GM15510 (cell line): ENCODE measurements around the gene FOXE1.

Source experiments
- POLR2A ChIP-seq: IDR thresholded peaks from 3 replicates; pipeline ENCODE4 v1.6.1; 2011; ENCODE audit warnings: borderline replicate concordance; ENCODE audit not compliant: insufficient read length; ENCODE audit errors: extremely low read depth

The FOXE1 gene

DNA sequence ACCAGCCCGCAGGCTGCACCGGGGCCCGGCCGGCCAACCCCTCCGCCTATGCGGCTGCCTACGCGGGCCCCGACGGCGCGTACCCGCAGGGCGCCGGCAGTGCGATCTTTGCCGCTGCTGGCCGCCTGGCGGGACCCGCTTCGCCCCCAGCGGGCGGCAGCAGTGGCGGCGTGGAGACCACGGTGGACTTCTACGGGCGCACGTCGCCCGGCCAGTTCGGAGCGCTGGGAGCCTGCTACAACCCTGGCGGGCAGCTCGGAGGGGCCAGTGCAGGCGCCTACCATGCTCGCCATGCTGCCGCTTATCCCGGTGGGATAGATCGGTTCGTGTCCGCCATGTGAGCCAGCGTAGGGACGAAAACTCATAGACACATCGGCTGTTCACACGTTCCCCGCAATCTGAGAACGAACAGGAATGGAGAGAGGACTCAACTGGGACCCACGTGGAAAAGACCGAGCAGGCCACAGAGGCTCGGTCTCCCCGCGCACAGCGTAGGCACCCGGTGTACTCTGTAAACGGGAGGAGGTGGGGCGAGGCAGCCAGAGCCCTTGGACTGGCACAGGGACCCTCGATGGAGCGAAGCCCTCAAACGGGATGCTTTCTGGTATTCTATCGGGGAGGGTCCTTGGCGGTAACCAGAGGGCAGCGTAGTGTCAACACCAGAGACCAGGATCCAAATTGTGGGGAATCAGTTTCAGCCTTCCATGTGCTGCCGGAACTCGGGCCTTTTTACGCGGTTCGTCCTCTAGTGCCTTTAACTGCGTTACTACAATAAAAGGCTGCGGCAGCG is 1.9 kb downstream of the FOXE1 start:
- TF ChIP-seq POLR2A = no peak

DNA sequence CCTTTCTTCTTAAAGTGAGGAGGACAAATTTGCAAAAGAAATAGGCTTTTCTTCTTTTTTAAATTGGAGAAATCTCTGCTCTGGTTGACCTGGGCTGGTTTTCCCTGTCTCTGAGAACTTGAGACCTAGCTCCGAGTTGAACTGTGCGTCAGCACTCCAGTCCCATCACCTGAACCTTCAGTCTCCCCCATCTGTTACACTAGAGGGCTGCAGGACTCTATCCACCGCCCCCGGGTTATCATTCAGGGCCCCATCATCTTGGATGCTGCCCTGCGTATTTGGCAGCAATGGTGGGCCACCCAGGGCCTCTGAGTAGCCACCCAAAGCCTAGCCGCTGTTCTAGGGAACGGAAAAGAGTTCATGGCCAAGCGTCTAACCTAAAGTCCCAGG is 2.5 kb downstream of the FOXE1 start:
- TF ChIP-seq POLR2A = no peak

DNA sequence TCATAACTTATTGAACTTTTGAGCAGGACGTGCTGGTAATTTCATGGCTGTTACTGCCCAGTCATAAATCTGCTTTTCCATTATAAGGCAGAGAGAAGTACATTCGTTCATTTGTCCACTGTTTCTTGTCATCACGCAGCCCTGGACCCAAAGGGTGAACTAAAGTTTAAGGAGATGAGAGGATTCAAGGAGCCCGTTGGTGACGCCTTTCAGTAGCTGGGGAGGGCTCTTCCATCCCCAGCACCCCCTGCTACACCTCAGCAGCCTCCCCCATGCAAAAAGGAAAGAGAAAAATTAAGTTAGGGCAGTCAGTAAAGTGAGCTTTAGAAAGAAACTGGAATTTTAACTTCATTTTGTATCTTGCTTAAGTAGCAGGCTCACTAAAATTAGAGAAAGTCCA is 2.9 kb downstream of the FOXE1 start:
- no peak for TF ChIP-seq POLR2A

DNA sequence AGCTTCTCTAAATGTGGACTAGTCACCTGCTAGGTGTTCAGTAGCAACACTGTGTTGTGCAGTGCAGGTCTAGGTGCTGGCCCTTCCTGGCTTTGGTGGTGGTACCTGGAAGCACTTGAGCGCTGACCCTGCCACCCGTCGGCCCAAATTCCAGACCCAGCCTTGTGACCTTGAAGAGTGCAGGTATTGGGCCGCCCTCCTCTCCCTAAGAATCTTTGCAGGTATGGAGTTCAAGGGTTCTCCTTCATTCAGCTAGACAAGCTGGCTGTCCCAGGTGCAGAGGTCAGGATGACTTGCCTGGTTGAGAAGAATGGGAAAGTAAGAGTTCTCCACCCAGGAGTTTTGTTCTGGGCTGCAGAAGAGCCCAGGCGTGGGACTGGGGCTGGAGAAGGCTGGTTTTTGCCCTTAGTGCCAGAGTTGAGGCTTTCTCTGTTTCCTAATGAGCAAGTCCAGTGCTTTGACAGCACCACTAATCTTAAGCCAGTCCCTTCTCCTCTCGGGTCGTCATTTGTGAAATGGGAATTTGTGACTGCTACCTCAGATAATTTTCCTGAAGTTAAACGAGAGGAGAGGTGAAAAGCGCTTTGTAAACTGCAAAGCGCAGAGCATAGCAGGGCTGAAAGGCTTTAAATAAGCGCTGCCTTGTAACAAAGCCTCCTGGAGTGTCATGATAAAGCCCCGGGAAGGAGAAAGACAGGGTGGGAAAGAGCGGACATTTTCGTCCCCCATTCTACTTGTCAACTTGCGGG is 4.0 kb downstream of the FOXE1 start:
- TF ChIP-seq POLR2A = no peak

DNA sequence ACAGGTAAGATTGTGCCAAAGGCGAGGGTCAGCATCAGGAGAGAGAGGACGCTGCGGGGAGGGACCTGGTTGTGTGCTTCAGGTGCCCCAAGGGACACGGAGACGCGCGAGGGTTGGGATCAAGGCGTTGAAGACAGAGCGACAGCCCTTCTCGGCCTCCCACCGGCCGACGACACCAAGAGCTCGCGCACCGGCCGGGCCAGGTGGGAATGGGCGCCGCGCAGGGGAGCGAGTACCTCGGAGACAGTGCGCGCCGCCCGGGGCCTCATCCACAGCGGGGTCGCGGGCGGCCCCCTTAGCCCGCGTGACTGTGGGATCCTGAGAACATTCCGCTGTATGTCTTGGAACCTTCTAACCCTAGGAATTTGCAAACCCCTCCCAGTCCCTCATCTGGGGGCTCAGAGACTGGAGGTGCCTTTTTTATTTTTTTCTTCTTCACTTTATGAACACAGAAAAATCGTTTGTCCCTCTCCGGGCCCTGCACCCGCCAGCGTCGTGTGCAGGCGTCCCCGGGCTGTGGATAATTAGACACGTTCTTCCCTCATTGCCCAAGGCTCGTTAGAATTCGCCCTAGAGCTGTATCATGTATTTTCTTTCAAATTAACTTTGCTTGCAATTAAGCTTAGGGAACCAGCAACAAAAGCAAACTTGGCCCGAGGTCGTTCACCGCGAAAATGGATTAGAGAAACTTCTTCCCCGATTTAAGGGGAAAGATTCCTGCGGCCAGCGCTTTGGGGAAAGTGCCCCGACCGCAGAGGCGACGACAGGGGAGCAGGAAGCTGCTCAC is 4.8 kb downstream of the FOXE1 start:
- no peak for TF ChIP-seq POLR2A

DNA sequence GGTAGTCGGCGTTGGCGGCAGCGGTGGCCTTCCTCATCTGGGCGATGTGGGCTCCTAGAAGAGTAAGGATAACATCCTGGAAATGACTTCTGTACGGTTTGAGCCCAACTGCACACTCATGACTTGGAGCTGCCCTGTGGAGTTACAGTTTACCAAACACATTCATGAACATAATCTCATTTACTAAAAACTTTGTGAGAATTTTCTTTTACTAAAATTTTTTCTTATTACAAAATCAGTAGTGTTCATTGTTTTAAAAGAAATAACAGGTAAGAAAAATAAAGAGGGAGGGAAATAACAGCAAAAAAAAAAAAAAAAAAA is 5.3 kb downstream of the FOXE1 start:
- no peak for TF ChIP-seq POLR2A

DNA sequence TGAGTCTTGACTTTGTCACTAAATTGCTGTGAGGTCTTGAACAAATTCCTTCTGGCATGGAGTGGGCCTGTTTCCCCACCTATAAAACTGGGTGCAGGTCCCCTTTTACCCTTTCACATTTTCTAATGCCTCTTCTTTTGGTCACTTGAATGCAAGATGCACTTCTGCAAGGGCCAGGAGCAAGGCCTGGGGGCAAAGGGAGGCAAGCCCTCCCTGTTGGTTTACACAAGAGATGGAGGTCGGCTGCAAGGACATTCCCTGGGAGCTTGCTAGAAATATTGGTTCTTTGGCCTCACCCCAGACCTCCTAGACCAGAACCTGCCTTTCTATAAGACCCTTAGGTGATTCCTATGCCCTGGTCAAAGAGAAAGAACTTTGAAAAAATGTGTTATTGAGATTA is 5.8 kb downstream of the FOXE1 start:
- no peak for TF ChIP-seq POLR2A

DNA sequence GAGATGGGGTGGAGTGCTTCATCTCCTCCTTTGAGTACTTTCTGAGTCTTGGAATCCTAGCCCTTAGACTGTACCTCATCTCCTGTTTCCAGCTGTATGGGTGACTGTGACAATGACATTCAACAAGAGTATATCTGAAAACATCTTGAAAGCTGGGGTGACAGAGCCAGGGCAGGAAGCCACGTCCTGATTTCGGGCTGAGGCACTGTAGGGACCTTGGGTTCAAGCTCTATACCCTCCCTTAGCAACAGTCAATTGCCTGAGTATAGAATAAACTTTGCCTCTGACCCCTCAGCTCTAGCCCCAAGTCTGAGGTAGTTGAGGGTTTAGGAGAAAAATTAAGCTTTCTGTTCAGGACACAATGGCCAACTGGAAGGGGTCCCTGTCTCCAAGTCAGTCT is 6.3 kb downstream of the FOXE1 start:
- no peak for TF ChIP-seq POLR2A

DNA sequence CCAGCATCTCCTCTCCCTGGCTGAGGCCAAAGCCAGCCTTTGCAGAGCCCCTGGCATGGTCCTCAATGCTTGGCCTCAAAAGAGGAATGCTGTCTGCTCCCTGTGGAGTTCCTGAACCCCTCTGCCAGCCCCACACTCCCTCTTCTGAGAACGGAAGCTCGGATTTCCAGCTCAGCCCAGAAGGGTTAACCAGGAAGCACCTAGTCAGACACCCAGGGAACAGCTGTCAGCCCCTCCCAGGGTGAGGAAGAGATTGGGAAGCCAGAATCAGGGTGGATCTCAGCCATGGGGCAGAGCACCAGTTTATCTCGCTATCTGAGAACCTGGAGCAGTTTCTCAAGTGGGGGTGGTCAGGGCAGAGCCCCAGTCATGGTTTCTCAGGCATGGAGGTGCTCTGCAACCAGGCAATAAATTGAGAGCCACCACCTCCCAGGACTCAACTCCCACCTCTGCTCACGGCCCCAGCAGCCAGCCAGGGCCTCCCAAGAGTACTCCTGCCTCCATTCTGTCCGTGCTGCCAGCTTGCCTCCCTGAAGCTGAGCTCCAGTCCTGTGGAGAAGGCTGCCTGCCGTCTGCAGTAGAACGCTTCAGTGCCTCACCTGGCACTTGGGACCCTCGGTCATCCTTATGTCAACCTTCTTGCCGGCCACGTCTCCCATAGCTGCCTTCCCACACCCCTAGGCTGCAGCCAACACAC is 7.6 kb downstream of the FOXE1 start:
- TF ChIP-seq POLR2A = no peak

DNA sequence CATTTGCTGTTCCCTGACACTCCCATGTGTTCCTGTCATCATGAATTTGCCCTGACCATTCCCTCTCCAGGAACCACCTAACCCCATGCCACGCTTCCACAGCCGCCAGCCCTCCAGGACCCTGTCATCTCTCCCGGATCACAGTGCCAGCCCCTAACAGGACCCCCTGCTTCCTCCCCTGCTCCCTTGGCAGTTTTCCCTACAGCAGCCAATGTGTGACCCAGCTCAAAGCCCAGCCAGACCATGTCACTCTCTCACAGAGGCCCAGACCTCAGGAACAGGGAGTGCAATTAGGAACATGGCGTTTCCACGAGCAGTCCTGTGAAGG is 8.1 kb downstream of the FOXE1 start:
- no peak for TF ChIP-seq POLR2A

DNA sequence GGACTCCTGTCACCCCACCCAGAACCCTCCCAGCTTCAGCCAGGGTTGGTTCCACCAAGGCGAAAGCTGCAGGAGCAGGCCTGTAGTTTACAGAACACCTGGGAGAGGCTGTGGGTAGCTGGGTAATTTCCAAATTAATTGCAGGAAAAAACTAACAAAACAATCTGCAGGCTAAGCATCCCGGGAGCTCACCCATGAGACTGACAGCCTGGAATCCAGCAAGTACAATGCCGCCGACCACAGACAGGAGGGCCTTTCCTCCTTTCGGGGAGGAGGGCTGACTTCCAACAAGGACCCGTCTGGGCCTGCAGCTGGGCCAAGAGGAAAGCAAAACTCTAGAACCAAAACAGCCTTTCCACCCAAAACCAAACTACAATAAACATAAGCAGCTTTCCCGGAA is 10.3 kb downstream of the FOXE1 start:
- TF ChIP-seq POLR2A = no peak

DNA sequence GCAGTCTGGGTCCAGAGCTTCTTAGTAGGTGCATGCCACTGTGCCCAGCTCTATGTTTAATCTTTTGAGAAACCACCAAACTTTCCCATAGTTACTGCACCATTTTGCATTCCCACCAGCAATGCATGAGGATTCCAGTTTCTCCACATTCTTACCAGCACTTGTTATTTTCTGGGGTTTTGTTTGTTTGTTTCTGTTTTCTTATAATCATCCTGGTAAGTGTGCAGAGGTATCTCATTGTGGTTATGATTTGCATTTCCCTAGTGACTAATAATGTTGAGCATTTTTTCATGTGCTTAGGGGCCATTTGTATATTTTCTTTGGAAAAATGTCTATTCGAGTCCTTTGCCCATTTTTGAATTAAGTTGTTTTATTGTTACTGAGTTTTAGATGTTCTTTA is 11.4 kb downstream of the FOXE1 start:
- TF ChIP-seq POLR2A = no peak

DNA sequence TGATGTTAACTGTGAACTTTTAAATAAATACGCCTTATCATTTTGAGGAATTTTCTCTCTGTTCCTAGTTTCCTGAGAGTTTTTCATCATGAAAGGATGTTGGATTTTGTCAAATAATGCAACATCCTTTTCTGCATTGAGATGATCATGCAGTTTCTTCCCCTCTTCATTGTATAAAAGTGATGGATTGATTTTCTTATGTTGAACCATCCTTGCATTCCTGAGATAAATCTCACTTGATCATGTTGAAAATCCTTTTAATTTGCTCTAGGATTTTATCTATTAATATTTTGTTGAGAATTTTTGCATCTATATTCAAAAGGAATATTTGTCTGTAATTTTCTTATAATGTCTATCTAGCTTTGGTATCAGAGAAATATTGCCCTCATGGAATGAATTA is 13.3 kb downstream of the FOXE1 start:
- no peak for TF ChIP-seq POLR2A

DNA sequence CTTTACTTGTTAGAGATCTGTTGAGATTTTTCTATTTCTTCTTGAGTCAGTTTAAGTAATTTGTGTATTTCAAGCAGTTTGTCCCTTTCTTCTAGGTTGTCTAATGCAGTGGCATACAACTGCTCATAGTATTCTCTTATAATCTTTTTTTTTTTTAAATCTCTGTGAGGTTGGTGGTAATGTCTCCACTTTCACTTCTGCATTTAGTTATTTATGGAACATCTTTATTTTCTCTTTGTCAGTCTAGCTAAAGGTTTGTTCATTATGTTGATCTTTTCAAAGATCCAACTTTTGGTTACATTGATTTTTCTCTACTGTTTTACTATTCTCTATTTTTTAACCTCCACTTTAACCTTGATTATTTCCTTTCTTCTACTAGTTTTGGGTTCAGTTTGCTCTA is 13.8 kb downstream of the FOXE1 start:
- no peak for TF ChIP-seq POLR2A

DNA sequence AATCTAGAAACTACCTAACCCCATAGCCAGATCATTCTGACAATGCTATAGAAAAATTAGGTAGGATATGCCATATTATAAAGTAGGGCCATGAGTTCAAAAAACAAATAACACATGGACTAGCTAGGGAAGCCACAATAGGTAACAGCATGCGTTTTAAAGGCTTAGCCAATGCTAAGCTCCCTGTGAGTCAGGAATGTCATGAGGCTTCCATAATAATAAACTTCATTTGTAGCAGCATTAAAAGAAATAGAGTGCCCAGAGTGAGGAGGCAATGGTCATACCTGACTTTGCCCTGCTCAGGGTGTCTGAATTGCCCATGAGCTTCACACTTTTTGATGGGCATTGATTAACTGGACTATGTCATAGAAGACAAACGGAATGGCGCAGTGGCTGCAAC is 15.8 kb downstream of the FOXE1 start:
- TF ChIP-seq POLR2A = no peak

DNA sequence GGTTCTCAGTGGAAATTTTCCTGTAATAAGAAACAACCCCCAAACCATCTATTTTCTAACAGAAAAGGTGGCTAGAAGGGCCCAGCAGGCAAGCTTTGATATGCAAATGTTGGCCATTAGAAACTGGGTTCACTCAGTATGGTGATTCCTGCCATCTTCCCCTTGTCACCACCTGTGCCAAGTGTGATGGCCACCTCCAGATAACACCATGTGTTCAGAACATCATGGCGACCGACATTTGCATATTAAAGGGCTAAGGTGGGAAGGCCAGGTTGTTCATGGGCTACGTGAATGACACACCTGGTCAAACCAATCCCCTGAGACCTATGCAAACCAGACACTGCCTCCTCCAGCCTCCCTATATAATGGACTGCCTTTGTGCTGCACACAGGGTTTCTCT is 20.4 kb downstream of the FOXE1 start:
- TF ChIP-seq POLR2A = no peak

DNA sequence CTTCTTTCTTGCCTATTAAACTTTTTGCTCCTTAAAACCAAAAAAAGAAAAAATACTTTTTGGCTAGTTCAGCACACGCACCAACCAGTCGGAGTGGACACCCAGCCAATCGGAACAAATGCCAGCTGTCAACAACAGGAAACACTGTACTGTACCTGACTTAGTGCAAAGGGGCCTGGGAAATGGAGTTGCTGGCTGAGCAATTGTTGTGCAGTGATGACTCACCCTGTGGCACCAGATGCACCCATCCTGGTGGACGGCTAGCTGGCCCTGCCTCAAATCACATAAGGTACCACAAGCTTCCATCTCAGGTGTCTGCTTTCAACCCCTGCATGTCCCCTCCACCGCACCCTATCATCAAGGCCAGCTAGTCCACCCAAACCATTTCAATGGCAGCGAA is 20.9 kb downstream of the FOXE1 start:
- no peak for TF ChIP-seq POLR2A
